ENCODE measurements around the gene MAVS. TPM values are rescaled to one million over a fixed set of nuclear protein-coding genes. Genes with fewer than 3 reads are reported as not detected.

Gene MAVS
- total and polyA plus RNA-seq, 9 of the 15 experiments (the other 6 are each of a cell fraction or from before 2014, with no cell fraction given), result 1.6 to 22.0 (median 11.3) TPM

DNA sequence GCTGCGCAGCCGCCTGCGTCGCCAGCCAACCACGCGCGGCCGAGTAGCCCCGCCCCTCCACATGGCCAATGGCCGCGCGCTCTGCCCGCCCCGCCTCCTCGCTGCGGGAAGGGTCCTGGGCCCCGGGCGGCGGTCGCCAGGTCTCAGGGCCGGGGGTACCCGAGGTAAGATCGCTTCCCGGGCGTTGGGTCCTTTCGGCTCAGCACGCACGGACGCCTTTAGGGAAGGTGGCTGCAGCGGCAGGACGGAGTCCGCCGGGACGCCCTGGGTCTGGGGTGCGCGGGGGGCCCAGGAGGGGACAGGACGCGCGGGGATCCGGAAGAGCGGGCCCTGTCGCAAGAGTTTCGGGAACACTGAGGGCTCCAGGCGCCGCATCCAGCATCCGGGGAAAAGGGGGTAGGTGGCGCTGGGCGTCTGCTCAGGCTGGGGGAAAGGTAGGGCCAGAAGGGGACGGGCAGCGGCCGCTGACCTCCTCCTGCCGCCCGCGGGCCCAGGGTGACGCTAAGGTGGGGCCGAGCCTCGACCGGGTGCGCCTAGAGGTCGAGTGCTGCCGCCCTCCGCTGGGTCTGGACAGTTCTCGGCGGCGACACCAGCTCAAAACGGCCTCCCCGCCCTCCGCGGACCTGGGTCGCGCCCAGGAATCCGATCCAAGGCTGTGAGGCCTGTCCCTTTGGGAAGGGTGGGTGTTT lies at the start of gene MAVS (continued):
- TF ChIP-seq RBBP5 (IDR thresholded peaks at IDR 0.05; ENCODE audit: borderline replicate concordance, insufficient read depth, low read length, poor library complexity, severe bottlenecking) (peak; percentile 65), CREM (IDR thresholded peaks at IDR 0.05; ENCODE audit: low read depth) (peak; percentile 40; the same call in 1 of the 2 replicates), TCF7 (IDR thresholded peaks at IDR 0.05; ENCODE audit: borderline replicate concordance) (no peak), KDM5B (IDR thresholded peaks at IDR 0.05; ENCODE audit: insufficient replicate concordance, low read depth, low read length) (peak; percentile 64), EGR1 (conservative IDR thresholded peaks at IDR 0.05) (no peak), PHF8 (IDR thresholded peaks at IDR 0.05; ENCODE audit: borderline replicate concordance, low read length) (peak; percentile 91), HOXB6 (CRISPR knock-in tag; IDR thresholded peaks at IDR 0.05; ENCODE audit: borderline replicate concordance) (no peak), GABPB1 (CRISPR knock-in tag; IDR thresholded peaks at IDR 0.05) (peak; percentile 81), ZNF224 (CRISPR knock-in tag; IDR thresholded peaks at IDR 0.05) (no peak; the same call in 1 of the 2 replicates), PML (IDR thresholded peaks at IDR 0.05; ENCODE audit: low read length) (no peak), NR1H2 (CRISPR knock-in tag; IDR thresholded peaks at IDR 0.05) (0 out of 2 replicates have a peak, but pooled peaks have one; percentile 50), MEIS2 (IDR thresholded peaks at IDR 0.05; ENCODE audit: partially characterized antibody) (peak; percentile 59), CREB1 (IDR thresholded peaks at IDR 0.05) (peak; percentile 12; the same call in 1 of the 2 replicates), CREB1 (CRISPR knock-in tag; IDR thresholded peaks at IDR 0.05) (peak; percentile 69), CCNT2 (IDR thresholded peaks at IDR 0.05; ENCODE audit: borderline replicate concordance, extremely low read depth, insufficient read length, low read depth, low read length) (no peak), SRF (CRISPR knock-in tag; IDR thresholded peaks at IDR 0.05) (no peak), TAF9B (IDR thresholded peaks at IDR 0.05; ENCODE audit: partially characterized antibody) (peak; percentile 41), HNRNPLL (IDR thresholded peaks at IDR 0.05; ENCODE audit: low read depth, low read length, poor library complexity, severe bottlenecking) (no peak), ATF1 (CRISPR knock-in tag; IDR thresholded peaks at IDR 0.05) (no peak), ATF1 (tag; IDR thresholded peaks at IDR 0.05) (peak; percentile 44; the same call in 1 of the 2 replicates), SMAD4 (CRISPR knock-in tag; conservative IDR thresholded peaks at IDR 0.05) (peak; percentile 21; the same call in 1 of the 2 replicates)
- TF ChIP-seq, protein P1, sequence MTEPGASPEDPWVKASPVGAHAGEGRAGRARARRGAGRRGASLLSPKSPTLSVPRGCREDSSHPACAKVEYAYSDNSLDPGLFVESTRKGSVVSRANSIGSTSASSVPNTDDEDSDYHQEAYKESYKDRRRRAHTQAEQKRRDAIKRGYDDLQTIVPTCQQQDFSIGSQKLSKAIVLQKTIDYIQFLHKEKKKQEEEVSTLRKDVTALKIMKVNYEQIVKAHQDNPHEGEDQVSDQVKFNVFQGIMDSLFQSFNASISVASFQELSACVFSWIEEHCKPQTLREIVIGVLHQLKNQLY (CRISPR knock-in tag; conservative IDR thresholded peaks at IDR 0.05), result no peak
- TF ChIP-seq, protein P2, sequence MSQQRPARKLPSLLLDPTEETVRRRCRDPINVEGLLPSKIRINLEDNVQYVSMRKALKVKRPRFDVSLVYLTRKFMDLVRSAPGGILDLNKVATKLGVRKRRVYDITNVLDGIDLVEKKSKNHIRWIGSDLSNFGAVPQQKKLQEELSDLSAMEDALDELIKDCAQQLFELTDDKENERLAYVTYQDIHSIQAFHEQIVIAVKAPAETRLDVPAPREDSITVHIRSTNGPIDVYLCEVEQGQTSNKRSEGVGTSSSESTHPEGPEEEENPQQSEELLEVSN (IDR thresholded peaks at IDR 0.05; ENCODE audit: borderline replicate concordance in 1 of 2, extremely low read depth in 1 of 2, insufficient read depth in 1 of 2, insufficient read length in 1 of 2, low read depth in 1 of 2, low read length in 1 of 2, poor library complexity in 1 of 2, severe bottlenecking in 1 of 2), result peak in 1 of 2 experiments; percentile 14
- TF ChIP-seq, protein P3, sequence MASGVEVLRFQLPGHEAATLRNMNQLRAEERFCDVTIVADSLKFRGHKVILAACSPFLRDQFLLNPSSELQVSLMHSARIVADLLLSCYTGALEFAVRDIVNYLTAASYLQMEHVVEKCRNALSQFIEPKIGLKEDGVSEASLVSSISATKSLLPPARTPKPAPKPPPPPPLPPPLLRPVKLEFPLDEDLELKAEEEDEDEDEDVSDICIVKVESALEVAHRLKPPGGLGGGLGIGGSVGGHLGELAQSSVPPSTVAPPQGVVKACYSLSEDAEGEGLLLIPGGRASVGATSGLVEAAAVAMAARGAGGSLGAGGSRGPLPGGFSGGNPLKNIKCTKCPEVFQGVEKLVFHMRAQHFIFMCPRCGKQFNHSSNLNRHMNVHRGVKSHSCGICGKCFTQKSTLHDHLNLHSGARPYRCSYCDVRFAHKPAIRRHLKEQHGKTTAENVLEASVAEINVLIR (CRISPR knock-in tag; IDR thresholded peaks at IDR 0.05), result no peak
- TF ChIP-seq, protein P4, sequence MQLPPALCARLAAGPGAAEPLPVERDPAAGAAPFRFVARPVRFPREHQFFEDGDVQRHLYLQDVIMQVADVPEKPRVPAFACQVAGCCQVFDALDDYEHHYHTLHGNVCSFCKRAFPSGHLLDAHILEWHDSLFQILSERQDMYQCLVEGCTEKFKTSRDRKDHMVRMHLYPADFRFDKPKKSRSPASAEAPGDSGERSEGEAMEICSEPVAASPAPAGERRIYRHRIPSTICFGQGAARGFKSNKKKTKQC (CRISPR knock-in tag; IDR thresholded peaks at IDR 0.05), result no peak
